ENCODE data around the gene DIP2A.

The DIP2A gene

DNA sequence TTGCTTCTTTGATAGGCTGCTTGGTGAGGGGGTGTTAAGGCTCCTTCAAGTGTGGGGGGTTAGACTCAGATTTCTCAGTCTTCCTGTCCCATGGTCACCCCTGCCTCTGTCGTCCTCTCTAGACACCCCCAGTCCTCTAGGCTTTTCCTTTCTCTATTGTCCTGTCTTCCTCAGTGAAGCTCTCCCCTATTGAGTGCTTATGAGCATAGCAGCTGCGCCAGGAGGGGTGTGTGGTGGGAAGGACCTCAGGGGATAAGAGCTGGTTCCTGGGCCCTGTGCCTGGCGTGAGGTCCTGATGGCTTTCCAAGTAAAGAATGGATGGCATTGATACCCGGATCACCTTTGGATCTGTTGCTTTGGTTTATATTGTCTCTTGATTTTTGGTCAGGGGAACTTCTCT lies 69.1 kb downstream of the DIP2A start:
- H3K79me2 ChIP-seq (ENCODE audit: control insufficient read depth, low read length) = no peaks in the 10 kb centered on the region
- no peaks in the 10 kb centered on the region for H4K20me1 ChIP-seq (ENCODE audit: control insufficient read depth, insufficient read depth, low read depth, low read length)
- no peaks in the 10 kb centered on the region for H3K27me3 ChIP-seq (ENCODE audit: control insufficient read depth, low read length)
- H3K4me1 ChIP-seq (ENCODE audit: control insufficient read depth, low read length) = peaks cover 6% of the 10 kb centered on the region
- no peaks in the 10 kb centered on the region for H3K36me3 ChIP-seq (ENCODE audit: control insufficient read depth, low read length)
- peaks cover 2% of the 10 kb centered on the region; the same call in 1 of the 2 replicates for H3F3A ChIP-seq (ENCODE audit: control insufficient read depth, insufficient read depth)
- H3K4me3 ChIP-seq (ENCODE audit: low read length) = no peak overlapping the region
- no peaks in the 10 kb centered on the region for H3K9me2 ChIP-seq (replicated peaks; ENCODE audit: control insufficient read depth, low read length)
- no peak for TF ChIP-seq EZH2phosphoT487 (IDR thresholded peaks at IDR 0.05; ENCODE audit: borderline replicate concordance, low read length)
- TF ChIP-seq, protein P1, sequence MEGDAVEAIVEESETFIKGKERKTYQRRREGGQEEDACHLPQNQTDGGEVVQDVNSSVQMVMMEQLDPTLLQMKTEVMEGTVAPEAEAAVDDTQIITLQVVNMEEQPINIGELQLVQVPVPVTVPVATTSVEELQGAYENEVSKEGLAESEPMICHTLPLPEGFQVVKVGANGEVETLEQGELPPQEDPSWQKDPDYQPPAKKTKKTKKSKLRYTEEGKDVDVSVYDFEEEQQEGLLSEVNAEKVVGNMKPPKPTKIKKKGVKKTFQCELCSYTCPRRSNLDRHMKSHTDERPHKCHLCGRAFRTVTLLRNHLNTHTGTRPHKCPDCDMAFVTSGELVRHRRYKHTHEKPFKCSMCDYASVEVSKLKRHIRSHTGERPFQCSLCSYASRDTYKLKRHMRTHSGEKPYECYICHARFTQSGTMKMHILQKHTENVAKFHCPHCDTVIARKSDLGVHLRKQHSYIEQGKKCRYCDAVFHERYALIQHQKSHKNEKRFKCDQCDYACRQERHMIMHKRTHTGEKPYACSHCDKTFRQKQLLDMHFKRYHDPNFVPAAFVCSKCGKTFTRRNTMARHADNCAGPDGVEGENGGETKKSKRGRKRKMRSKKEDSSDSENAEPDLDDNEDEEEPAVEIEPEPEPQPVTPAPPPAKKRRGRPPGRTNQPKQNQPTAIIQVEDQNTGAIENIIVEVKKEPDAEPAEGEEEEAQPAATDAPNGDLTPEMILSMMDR (IDR thresholded peaks at IDR 0.05; ENCODE audit: low read depth, low read length, poor library complexity, severe bottlenecking) = no peak
- H3K9me3 ChIP-seq (ENCODE audit: control insufficient read depth, insufficient read depth, low read length) = no peaks in the 10 kb centered on the region
- H3K27ac ChIP-seq (ENCODE audit: low read depth, low read length) = no peak overlapping the region
- H3K4me2 ChIP-seq (ENCODE audit: low read length) = no peak overlapping the region

DNA sequence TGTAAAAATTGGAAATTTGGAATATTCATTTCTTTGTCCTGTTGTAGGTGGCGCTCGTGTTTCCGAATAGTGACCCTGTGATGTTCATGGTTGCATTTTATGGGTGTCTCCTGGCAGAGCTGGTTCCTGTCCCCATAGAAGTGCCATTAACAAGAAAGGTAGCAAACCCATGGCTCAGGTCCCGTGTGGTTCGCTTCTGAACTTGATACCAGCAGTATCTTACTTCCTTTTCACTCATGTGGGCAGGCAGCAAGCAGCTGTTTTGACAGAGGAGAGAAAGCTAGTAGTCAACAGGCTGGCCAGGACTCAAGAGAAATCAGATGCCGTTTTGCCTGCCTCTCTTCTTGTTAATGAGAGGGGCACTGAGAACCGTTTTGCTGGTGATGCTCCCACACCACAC lies 73.4 kb downstream of the DIP2A start:
- Histone ChIP-seq H3K27ac (ENCODE audit: low read depth, low read length) (no peak overlapping the region), H3K4me2 (ENCODE audit: low read length) (no peak overlapping the region), H3K9me3 (ENCODE audit: control insufficient read depth, insufficient read depth, low read length) (no peaks in the 10 kb centered on the region), H3K36me3 (ENCODE audit: control insufficient read depth, low read length) (0 out of 2 replicates have a peak, but pooled peaks cover 3% of the 10 kb centered on the region), H3K4me1 (ENCODE audit: control insufficient read depth, low read length) (no peaks in the 10 kb centered on the region), H3F3A (ENCODE audit: control insufficient read depth, insufficient read depth) (peaks cover 2% of the 10 kb centered on the region; the same call in 1 of the 2 replicates), H3K9me2 (replicated peaks; ENCODE audit: control insufficient read depth, low read length) (no peaks in the 10 kb centered on the region), H3K4me3 (ENCODE audit: low read length) (no peak overlapping the region), H3K27me3 (ENCODE audit: control insufficient read depth, low read length) (no peaks in the 10 kb centered on the region), H3K79me2 (ENCODE audit: control insufficient read depth, low read length) (no peaks in the 10 kb centered on the region), H4K20me1 (ENCODE audit: control insufficient read depth, insufficient read depth, low read depth, low read length) (no peaks in the 10 kb centered on the region)
- TF ChIP-seq, protein P1 (IDR thresholded peaks at IDR 0.05; ENCODE audit: low read depth, low read length, poor library complexity, severe bottlenecking) = no peak
- TF ChIP-seq EZH2phosphoT487 (IDR thresholded peaks at IDR 0.05; ENCODE audit: borderline replicate concordance, low read length) = no peak

DNA sequence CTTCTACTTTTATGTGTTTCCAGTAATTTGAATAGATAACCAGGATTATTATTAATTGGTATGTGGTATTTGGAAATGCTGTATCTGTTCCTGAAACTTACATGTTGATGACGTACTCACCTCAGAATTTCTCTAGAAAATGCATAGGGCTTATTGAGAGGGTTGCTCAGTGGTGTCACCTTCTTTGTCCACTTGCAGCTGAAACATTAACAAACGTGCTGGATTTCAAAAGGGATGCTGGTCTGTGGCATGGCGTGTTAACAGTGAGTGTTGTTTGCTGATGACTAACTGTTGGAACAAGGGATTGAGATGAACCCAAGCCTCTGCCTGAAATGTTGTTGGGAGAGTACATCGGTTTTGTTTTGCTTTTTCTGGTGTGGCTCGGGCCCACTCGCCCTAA lies 78.3 kb downstream of the DIP2A start:
- H3K36me3 ChIP-seq (ENCODE audit: control insufficient read depth, low read length) = 0 out of 2 replicates have a peak, but pooled peaks cover 3% of the 10 kb centered on the region
- H3K4me1 ChIP-seq (ENCODE audit: control insufficient read depth, low read length) = no peaks in the 10 kb centered on the region
- no peaks in the 10 kb centered on the region for H3K9me2 ChIP-seq (replicated peaks; ENCODE audit: control insufficient read depth, low read length)
- no peaks in the 10 kb centered on the region for H4K20me1 ChIP-seq (ENCODE audit: control insufficient read depth, insufficient read depth, low read depth, low read length)
- no peak overlapping the region for H3K4me3 ChIP-seq (ENCODE audit: low read length)
- TF ChIP-seq EZH2phosphoT487 (IDR thresholded peaks at IDR 0.05; ENCODE audit: borderline replicate concordance, low read length) = no peak
- no peak overlapping the region for H3K4me2 ChIP-seq (ENCODE audit: low read length)
- no peak overlapping the region for H3K27ac ChIP-seq (ENCODE audit: low read depth, low read length)
- H3K27me3 ChIP-seq (ENCODE audit: control insufficient read depth, low read length) = no peaks in the 10 kb centered on the region
- no peaks in the 10 kb centered on the region for H3K9me3 ChIP-seq (ENCODE audit: control insufficient read depth, insufficient read depth, low read length)
- no peaks in the 10 kb centered on the region for H3F3A ChIP-seq (ENCODE audit: control insufficient read depth, insufficient read depth)
- H3K79me2 ChIP-seq (ENCODE audit: control insufficient read depth, low read length) = no peaks in the 10 kb centered on the region

DNA sequence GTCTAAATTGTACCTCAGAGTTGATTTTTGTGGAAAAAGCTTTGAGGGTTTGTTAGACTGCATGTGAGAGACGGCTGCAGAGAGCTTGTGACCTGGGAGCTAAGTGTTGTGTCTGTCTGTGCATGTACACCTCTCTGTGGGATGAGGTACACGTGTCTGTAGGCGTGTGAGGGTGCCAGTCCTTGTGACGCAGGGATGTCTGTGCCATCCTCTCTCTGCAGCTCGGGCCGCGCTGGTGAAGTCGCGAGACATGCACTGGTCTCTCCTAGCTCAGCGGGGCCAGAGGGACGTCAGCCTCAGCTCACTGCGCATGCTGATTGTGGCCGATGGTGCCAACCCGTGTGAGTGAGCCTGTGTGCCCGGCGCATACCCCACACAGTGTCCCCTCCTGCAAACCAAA lies 79.6 kb downstream of the DIP2A start:
- Histone ChIP-seq H3K36me3 (ENCODE audit: control insufficient read depth, low read length) (0 out of 2 replicates have a peak, but pooled peaks cover 3% of the 10 kb centered on the region), H3K4me3 (ENCODE audit: low read length) (no peak overlapping the region), H3K27me3 (ENCODE audit: control insufficient read depth, low read length) (no peaks in the 10 kb centered on the region), H3K79me2 (ENCODE audit: control insufficient read depth, low read length) (no peaks in the 10 kb centered on the region), H3K9me2 (replicated peaks; ENCODE audit: control insufficient read depth, low read length) (no peaks in the 10 kb centered on the region), H3F3A (ENCODE audit: control insufficient read depth, insufficient read depth) (no peaks in the 10 kb centered on the region), H3K9me3 (ENCODE audit: control insufficient read depth, insufficient read depth, low read length) (no peaks in the 10 kb centered on the region), H3K4me1 (ENCODE audit: control insufficient read depth, low read length) (no peaks in the 10 kb centered on the region), H3K27ac (ENCODE audit: low read depth, low read length) (no peak overlapping the region), H3K4me2 (ENCODE audit: low read length) (no peak overlapping the region), H4K20me1 (ENCODE audit: control insufficient read depth, insufficient read depth, low read depth, low read length) (no peaks in the 10 kb centered on the region)
- TF ChIP-seq, protein P1 (IDR thresholded peaks at IDR 0.05; ENCODE audit: low read depth, low read length, poor library complexity, severe bottlenecking) = no peak
- no peak for TF ChIP-seq EZH2phosphoT487 (IDR thresholded peaks at IDR 0.05; ENCODE audit: borderline replicate concordance, low read length)
